HepG2 (cell line): Measurements from ENCODE around the gene GSTK1. TPM values are rescaled to one million over a fixed set of nuclear protein-coding genes. Genes with fewer than 3 reads are reported as not detected.

ENCODE experiments used
- BRD4 ChIP-seq: sonication (generic); formaldehyde crosslinking; IDR thresholded peaks from 2 replicates; pipeline ENCODE4 v1.4.0; 2020; ENCODE audit warnings: missing genetic modification reagents
- CBX5 ChIP-seq: sonication (generic); formaldehyde crosslinking; IDR thresholded peaks from 2 replicates; pipeline ENCODE4 v1.4.0; 2020; ENCODE audit warnings: missing genetic modification reagents, borderline replicate concordance
- NR2F6 ChIP-seq, 2 experiments: IDR thresholded peaks; 2 replicates each; pipeline ENCODE4 v1.6.1; 2016; ENCODE audit warnings: antibody characterized with exemption in 1 of 2, mild to moderate bottlenecking in 1 of 2
- PAX8 ChIP-seq: sonication (generic); formaldehyde crosslinking; IDR thresholded peaks from 2 replicates; pipeline ENCODE4 v1.8.0; 2022; ENCODE audit warnings: mild to moderate bottlenecking, missing genetic modification reagents, borderline replicate concordance
- SMAD9 ChIP-seq: sonication (generic); formaldehyde crosslinking; IDR thresholded peaks from 2 replicates; pipeline ENCODE4 v1.5.1; 2020; ENCODE audit warnings: mild to moderate bottlenecking, missing genetic modification reagents
- SOX13 ChIP-seq, 3 experiments: fragments of 450-650 bp in 1 of 3; sonication (generic) in 1 of 3; formaldehyde crosslinking in 1 of 3; IDR thresholded peaks in 2 of 3; conservative IDR thresholded peaks in 1 of 3; 2 replicates each; pipeline versions ENCODE4 v1.5.0 to v1.6.1; 2016 to 2020; ENCODE audit warnings: antibody characterized with exemption in 1 of 3, mild to moderate bottlenecking in 1 of 3, missing compliant biosample characterization in 1 of 3, missing genetic modification reagents in 1 of 3, moderate library complexity in 1 of 3
- TOE1 ChIP-seq: sonication (generic); formaldehyde crosslinking; IDR thresholded peaks from 2 replicates; pipeline ENCODE4 v1.4.0; 2020; ENCODE audit warnings: mild to moderate bottlenecking, missing genetic modification reagents
- TP53 ChIP-seq: sonication (generic); formaldehyde crosslinking; conservative IDR thresholded peaks from 2 replicates; pipeline ENCODE4 v1.4.0; 2020; ENCODE audit warnings: missing genetic modification reagents
- YY1 ChIP-seq: IDR thresholded peaks from 2 replicates; pipeline ENCODE4 v1.6.1; 2011; ENCODE audit warnings: low read length, low read depth, moderate library complexity, mild to moderate bottlenecking; ENCODE audit not compliant: insufficient read depth, insufficient replicate concordance
- ZMYM4 ChIP-seq: sonication (generic); formaldehyde crosslinking; IDR thresholded peaks from 2 replicates; pipeline ENCODE4 v1.8.1; 2023; ENCODE audit warnings: mild to moderate bottlenecking, missing genetic modification reagents
- ZNF12 ChIP-seq: sonication (generic); formaldehyde crosslinking; IDR thresholded peaks from 2 replicates; pipeline ENCODE4 v1.5.0; 2020; ENCODE audit warnings: missing genetic modification reagents
- ZNF121 ChIP-seq: sonication (generic); formaldehyde crosslinking; IDR thresholded peaks from 2 replicates; pipeline ENCODE4 v1.5.0; 2020; ENCODE audit warnings: mild to moderate bottlenecking, missing genetic modification reagents
- ZNF224 ChIP-seq: sonication (generic); formaldehyde crosslinking; IDR thresholded peaks from 2 replicates; pipeline ENCODE4 v1.5.0; 2020; ENCODE audit warnings: mild to moderate bottlenecking, missing genetic modification reagents
- ZNF331 ChIP-seq: sonication (generic); formaldehyde crosslinking; IDR thresholded peaks from 2 replicates; pipeline ENCODE4 v1.4.0; 2020; ENCODE audit warnings: missing genetic modification reagents
- ZNF350 ChIP-seq: sonication (generic); formaldehyde crosslinking; IDR thresholded peaks from 2 replicates; pipeline ENCODE4 v1.4.0; 2020; ENCODE audit warnings: mild to moderate bottlenecking, low read depth, missing genetic modification reagents, borderline replicate concordance
- ZNF678 ChIP-seq: sonication (generic); formaldehyde crosslinking; IDR thresholded peaks from 2 replicates; pipeline ENCODE4 v1.4.0; 2020; ENCODE audit warnings: mild to moderate bottlenecking, missing genetic modification reagents
- ZNF746 ChIP-seq: sonication (generic); formaldehyde crosslinking; IDR thresholded peaks from 2 replicates; pipeline ENCODE4 v1.8.0; 2022; ENCODE audit warnings: mild to moderate bottlenecking, missing genetic modification reagents
- polyA plus RNA-seq, 8 experiments: library from polyadenylated mRNA; depleted of rRNA in 3 of 8; stranded (reverse) in 7 of 8; unstranded in 1 of 8; fragments of >200 nt; fragmentation: Illumina TruSeq in 4 of 8; extraction: Trizol in 4 of 8; gene quantifications; 2 replicates each; pipeline versions ENCODE4 v1.2.1 to v1.2.3, GENCODE V29; 2011 to 2016; ENCODE audit warnings: low read depth in 4 of 8, missing spikeins in 1 of 8, mixed read lengths in 1 of 8; ENCODE audit not compliant: insufficient read depth in 1 of 8
- total RNA-seq, 5 experiments: library from RNA; depleted of rRNA; stranded (reverse); fragments of >200 nt; fragmentation: Illumina TruSeq; extraction: Trizol; gene quantifications; 2 replicates each; pipeline ENCODE4 v1.2.3, GENCODE V29; 2016; ENCODE audit warnings: low read depth in 1 of 5
- TF ChIP-seq, protein P1 (sequence below): sonication (generic); formaldehyde crosslinking; IDR thresholded peaks from 2 replicates; pipeline ENCODE4 v1.4.0; 2020; ENCODE audit warnings: missing genetic modification reagents, mild to moderate bottlenecking, borderline replicate concordance
- TF ChIP-seq, protein P2 (sequence below): sonication (generic); formaldehyde crosslinking; IDR thresholded peaks from 2 replicates; pipeline ENCODE4 v1.9.0; 2021; ENCODE audit warnings: missing genetic modification reagents, borderline replicate concordance
- TF ChIP-seq, protein P3 (sequence below): sonication (generic); formaldehyde crosslinking; IDR thresholded peaks from 2 replicates; pipeline ENCODE4 v1.5.1; 2020; ENCODE audit warnings: mild to moderate bottlenecking, missing genetic modification reagents

GSTK1 gene
- total and polyA plus RNA-seq, 2 of the 13 experiments (the other 11 are each of a cell fraction or from before 2014, with no cell fraction given) = 64.6 to 92.1 TPM

DNA sequence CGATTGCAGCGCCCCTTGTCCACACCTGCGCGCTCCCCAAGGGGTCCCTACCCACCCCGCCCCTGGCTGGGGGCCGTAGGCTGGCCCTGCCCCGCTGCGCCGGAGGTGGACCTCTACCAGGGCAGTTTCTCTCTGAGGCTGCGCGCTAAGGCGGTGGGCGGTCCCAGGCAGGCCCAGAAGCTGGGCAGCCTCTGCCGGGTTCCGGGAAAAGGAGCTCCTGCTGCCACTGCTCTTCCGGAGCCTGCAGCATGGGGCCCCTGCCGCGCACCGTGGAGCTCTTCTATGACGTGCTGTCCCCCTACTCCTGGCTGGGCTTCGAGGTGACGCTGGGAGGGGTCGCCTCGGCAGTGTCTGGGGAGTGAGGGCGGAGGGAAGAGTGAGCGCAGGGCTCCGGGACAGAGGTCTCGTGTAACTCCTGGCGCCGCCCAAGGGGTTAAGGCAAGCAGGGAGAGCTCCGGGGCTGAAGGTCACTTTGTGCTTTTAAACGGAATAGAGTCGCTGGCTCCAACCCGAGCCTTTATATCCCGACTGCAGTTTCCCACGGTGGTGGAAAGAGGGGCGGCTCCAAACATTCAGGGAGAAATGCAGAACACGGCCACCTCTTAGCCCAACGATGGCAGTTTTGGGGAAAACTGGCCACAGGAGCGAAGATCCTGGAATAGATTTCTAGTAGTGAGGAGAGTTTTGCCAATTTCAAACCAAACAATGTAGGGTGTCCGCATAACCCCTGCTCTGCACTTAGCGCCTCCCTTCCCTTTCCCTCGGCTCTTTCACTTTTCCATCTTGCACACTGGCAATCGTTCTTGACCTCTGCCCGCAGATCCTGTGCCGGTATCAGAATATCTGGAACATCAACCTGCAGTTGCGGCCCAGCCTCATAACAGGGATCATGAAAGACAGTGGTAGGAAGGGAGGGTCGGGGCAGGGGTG lies at the start of gene GSTK1 (continued):
- TF ChIP-seq, protein P1, sequence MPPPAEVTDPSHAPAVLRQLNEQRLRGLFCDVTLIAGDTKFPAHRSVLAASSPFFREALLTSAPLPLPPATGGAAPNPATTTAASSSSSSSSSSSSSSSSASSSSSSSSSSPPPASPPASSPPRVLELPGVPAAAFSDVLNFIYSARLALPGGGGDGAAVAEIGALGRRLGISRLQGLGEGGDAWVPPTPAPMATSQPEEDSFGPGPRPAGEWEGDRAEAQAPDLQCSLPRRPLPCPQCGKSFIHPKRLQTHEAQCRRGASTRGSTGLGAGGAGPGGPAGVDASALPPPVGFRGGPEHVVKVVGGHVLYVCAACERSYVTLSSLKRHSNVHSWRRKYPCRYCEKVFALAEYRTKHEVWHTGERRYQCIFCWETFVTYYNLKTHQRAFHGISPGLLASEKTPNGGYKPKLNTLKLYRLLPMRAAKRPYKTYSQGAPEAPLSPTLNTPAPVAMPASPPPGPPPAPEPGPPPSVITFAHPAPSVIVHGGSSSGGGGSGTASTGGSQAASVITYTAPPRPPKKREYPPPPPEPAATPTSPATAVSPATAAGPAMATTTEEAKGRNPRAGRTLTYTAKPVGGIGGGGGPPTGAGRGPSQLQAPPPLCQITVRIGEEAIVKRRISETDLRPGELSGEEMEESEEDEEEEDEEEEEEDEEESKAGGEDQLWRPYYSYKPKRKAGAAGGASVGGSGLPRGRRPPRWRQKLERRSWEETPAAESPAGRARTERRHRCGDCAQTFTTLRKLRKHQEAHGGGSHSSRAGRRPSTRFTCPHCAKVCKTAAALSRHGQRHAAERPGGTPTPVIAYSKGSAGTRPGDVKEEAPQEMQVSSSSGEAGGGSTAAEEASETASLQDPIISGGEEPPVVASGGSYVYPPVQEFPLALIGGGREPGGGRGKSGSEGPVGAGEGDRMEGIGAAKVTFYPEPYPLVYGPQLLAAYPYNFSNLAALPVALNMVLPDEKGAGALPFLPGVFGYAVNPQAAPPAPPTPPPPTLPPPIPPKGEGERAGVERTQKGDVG (CRISPR knock-in tag) = 0 out of 2 replicates have a peak, but pooled peaks have one; percentile 51
- 0 out of 2 replicates have a peak, but pooled peaks have one; percentile 27 for TF ChIP-seq SMAD9 (CRISPR knock-in tag)
- TF ChIP-seq, protein P2, sequence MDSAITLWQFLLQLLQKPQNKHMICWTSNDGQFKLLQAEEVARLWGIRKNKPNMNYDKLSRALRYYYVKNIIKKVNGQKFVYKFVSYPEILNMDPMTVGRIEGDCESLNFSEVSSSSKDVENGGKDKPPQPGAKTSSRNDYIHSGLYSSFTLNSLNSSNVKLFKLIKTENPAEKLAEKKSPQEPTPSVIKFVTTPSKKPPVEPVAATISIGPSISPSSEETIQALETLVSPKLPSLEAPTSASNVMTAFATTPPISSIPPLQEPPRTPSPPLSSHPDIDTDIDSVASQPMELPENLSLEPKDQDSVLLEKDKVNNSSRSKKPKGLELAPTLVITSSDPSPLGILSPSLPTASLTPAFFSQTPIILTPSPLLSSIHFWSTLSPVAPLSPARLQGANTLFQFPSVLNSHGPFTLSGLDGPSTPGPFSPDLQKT (CRISPR knock-in tag) = no peak
- TF ChIP-seq SOX13 (IDR thresholded peaks at IDR 0.05) = 0 out of 2 replicates have a peak, but pooled peaks have one; percentile 16
- TF ChIP-seq SOX13 (CRISPR knock-in tag; conservative IDR thresholded peaks at IDR 0.05 in 1 of 2, IDR thresholded peaks at IDR 0.05 in 1 of 2) = no peak
- TF ChIP-seq PAX8 = no peak
- 0 out of 2 replicates have a peak, but pooled peaks have one; percentile 40 for TF ChIP-seq TOE1 (CRISPR knock-in tag)
- TF ChIP-seq ZNF224 = no peak
- TF ChIP-seq, protein P3, sequence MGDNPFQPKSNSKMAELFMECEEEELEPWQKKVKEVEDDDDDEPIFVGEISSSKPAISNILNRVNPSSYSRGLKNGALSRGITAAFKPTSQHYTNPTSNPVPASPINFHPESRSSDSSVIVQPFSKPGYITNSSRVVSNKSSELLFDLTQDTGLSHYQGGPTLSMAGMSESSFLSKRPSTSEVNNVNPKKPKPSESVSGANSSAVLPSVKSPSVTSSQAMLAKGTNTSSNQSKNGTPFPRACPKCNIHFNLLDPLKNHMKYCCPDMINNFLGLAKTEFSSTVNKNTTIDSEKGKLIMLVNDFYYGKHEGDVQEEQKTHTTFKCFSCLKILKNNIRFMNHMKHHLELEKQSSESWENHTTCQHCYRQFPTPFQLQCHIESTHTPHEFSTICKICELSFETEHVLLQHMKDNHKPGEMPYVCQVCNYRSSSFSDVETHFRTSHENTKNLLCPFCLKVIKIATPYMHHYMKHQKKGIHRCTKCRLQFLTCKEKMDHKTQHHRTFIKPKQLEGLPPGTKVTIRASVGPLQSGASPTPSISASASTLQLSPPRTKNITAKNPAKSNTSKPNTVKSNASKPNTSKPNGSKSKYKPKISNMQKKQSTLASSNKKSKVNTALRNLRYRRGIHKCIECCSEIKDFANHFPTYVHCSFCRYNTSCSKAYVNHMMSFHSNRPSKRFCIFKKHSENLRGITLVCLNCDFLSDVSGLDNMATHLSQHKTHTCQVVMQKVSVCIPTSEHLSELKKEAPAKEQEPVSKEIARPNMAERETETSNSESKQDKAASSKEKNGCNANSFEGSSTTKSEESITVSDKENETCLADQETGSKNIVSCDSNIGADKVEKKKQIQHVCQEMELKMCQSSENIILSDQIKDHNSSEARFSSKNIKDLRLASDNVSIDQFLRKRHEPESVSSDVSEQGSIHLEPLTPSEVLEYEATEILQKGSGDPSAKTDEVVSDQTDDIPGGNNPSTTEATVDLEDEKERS (CRISPR knock-in tag) = no peak
- peak; percentile 84; the same call in 1 of the 2 replicates for TF ChIP-seq ZNF350
- TF ChIP-seq NR2F6 (IDR thresholded peaks at IDR 0.05) = no peak; the same call in 1 of the 2 replicates
- peak; percentile 71 for TF ChIP-seq NR2F6 (CRISPR knock-in tag; IDR thresholded peaks at IDR 0.05)
- peak; percentile 83 for TF ChIP-seq ZNF331 (CRISPR knock-in tag)
- TF ChIP-seq ZNF121 (CRISPR knock-in tag) = no peak
- no peak; the same call in 1 of the 2 replicates for TF ChIP-seq BRD4 (CRISPR knock-in tag)
- TF ChIP-seq ZNF746 = no peak; the same call in 1 of the 2 replicates
- peak; percentile 76; the same call in 1 of the 2 replicates for TF ChIP-seq TP53 (CRISPR knock-in tag)
- TF ChIP-seq ZNF12 (CRISPR knock-in tag) = 0 out of 2 replicates have a peak, but pooled peaks have one; percentile 46
- TF ChIP-seq YY1 = peak; percentile 58
- TF ChIP-seq CBX5 (CRISPR knock-in tag) = peak; percentile 74; the same call in 1 of the 2 replicates
- TF ChIP-seq ZMYM4 = peak; percentile 86
- TF ChIP-seq ZNF678 (CRISPR knock-in tag) = no peak; the same call in 1 of the 2 replicates
